B cell (primary cell): ENCODE results near the gene ZFR2. TPM values are rescaled to one million over a fixed set of nuclear protein-coding genes. Genes with fewer than 3 reads are reported as not detected.

Experiments used
- ATAC-seq: fragments of 200-7000 bp; cut with Tn5 transposase; one replicate; pipeline ENCODE4 v1.10.0; 2021; ENCODE audit warnings: low read depth, mild to moderate bottlenecking, moderate number of reproducible peaks, moderate library complexity
- CTCF ChIA-PET: fragments of 350-600 bp; sonication (Branson Sonifier 250); formaldehyde crosslinking; loops from one replicate; lab custom pipeline; 2021; ENCODE audit warnings: antibody characterized with exemption, inconsistent platforms; lab: Charles Lee
- POLR2A ChIA-PET: fragments of 350-600 bp; sonication (Branson Sonifier 250); formaldehyde crosslinking; loops from one replicate; lab custom pipeline; 2021; ENCODE audit warnings: antibody characterized with exemption; lab: Charles Lee
- DNase-seq: peaks from one replicate; pipeline ENCODE4 v3.0.0; 2013
- H2AFZ ChIP-seq: 2 replicates; pipeline ENCODE4 v1.6.1; 2012; ENCODE audit warnings: mild to moderate bottlenecking, low read depth, low read length; ENCODE audit not compliant: insufficient read depth, poor library complexity, severe bottlenecking
- H3K27ac ChIP-seq, 2 donors: 1 replicate in 1 of 2; 2 replicates in 1 of 2; pipeline ENCODE4 v1.5.1; 2012 to 2013; ENCODE audit warnings: low read length in 2 of 2, mild to moderate bottlenecking in 2 of 2, moderate library complexity in 1 of 2
- H3K27me3 ChIP-seq, 4 experiments: fragments of 200-600 bp in 1 of 4; sonication (generic) in 1 of 4; replicated peaks in 1 of 4; 1 replicate in 2 of 4; 2 replicates in 2 of 4; pipeline versions ENCODE4 v1.6.1 to v1.7.0; 2013 to 2016; ENCODE audit warnings: low read length in 3 of 4, mild to moderate bottlenecking in 2 of 4, mixed read lengths in 1 of 4, moderate library complexity in 1 of 4; ENCODE audit not compliant: insufficient read depth in 4 of 4, control insufficient read depth in 3 of 4; ENCODE audit errors: control extremely low read depth in 1 of 4
- H3K36me3 ChIP-seq, 2 experiments: replicated peaks in 1 of 2; 1 replicate in 1 of 2; 2 replicates in 1 of 2; pipeline versions ENCODE4 v1.6.1 to v1.7.1; 2013; ENCODE audit warnings: low read length in 1 of 2; ENCODE audit not compliant: insufficient read depth in 2 of 2, control insufficient read depth in 1 of 2; ENCODE audit errors: control extremely low read depth in 1 of 2, extremely low read depth in 1 of 2
- H3K4me1 ChIP-seq, 2 donors: fragments of 200-600 bp in 1 of 2; sonication (generic) in 1 of 2; 1 replicate in 1 of 2; 2 replicates in 1 of 2; pipeline versions ENCODE4 v1.5.1 to v1.6.1; 2013 to 2017; ENCODE audit warnings: low read length in 2 of 2; ENCODE audit not compliant: control insufficient read depth in 2 of 2, insufficient read depth in 2 of 2
- H3K4me2 ChIP-seq: replicated peaks from 2 replicates; pipeline ENCODE3; 2012; ENCODE audit warnings: mild to moderate bottlenecking, low read depth, low read length; ENCODE audit not compliant: poor library complexity, severe bottlenecking
- H3K4me3 ChIP-seq, 5 experiments: fragments of 200-600 bp in 1 of 5; sonication (generic) in 1 of 5; 1 replicate in 3 of 5; 2 replicates in 2 of 5; pipeline versions ENCODE4 v1.5.1 to v1.7.0; 2011 to 2016; ENCODE audit warnings: low read length in 4 of 5, mild to moderate bottlenecking in 4 of 5, low read depth in 2 of 5, control low read depth in 1 of 5, moderate library complexity in 1 of 5; ENCODE audit not compliant: insufficient read depth in 1 of 5; ENCODE audit errors: control extremely low read depth in 1 of 5, extremely low read depth in 1 of 5
- H3K79me2 ChIP-seq: fragments of 200-600 bp; sonication (generic); one replicate; pipeline ENCODE4 v1.6.0; 2016; ENCODE audit warnings: low read length; ENCODE audit not compliant: control insufficient read depth, insufficient read depth
- H3K9ac ChIP-seq: fragments of 200-600 bp; sonication (generic); 2 replicates; pipeline ENCODE4 v1.6.1; 2017; ENCODE audit warnings: mild to moderate bottlenecking, low read length, moderate library complexity
- H3K9me3 ChIP-seq, 3 donors: one replicate each; pipeline versions ENCODE4 v1.6.1 to v1.7.1; 2013; ENCODE audit warnings: low read length in 2 of 3; ENCODE audit not compliant: control insufficient read depth in 2 of 3, insufficient read depth in 1 of 3; ENCODE audit errors: control extremely low read depth in 1 of 3
- H4K20me1 ChIP-seq: 2 replicates; pipeline ENCODE4 v1.6.0; 2012; ENCODE audit warnings: mild to moderate bottlenecking, low read length; ENCODE audit not compliant: insufficient read depth, control insufficient read depth, poor library complexity, severe bottlenecking
- H3K27ac Mint-ChIP-seq: one replicate; pipeline ENCODE4 v1.8.0; 2021; ENCODE audit warnings: mixed read lengths
- H3K27me3 Mint-ChIP-seq: one replicate; pipeline ENCODE4 v1.8.0; 2021; ENCODE audit warnings: mixed read lengths
- H3K4me1 Mint-ChIP-seq: one replicate; pipeline ENCODE4 v1.8.0; 2021; ENCODE audit warnings: mixed read lengths
- H3K4me3 Mint-ChIP-seq: one replicate; pipeline ENCODE4 v1.8.0; 2021; ENCODE audit warnings: mixed read lengths
- H3K9me3 Mint-ChIP-seq: one replicate; pipeline ENCODE4 v1.8.0; 2022; ENCODE audit warnings: mixed read lengths; ENCODE audit not compliant: insufficient read depth
- CTCF ChIP-seq: fragments of 200-600 bp; IDR thresholded peaks from one replicate; pipeline ENCODE4 v1.8.0; 2022; ENCODE audit warnings: antibody characterized with exemption, mild to moderate bottlenecking
- EZH2 ChIP-seq: IDR thresholded peaks from 2 replicates; pipeline ENCODE4 v1.6.1; 2012; ENCODE audit warnings: borderline replicate concordance, low read depth, mild to moderate bottlenecking, moderate library complexity, low read length; ENCODE audit not compliant: insufficient read depth, poor library complexity, severe bottlenecking
- WGBS: methylation state at CpG from one replicate; pipeline ENCODE4 v1.1.5; 2013; ENCODE audit warnings: missing lambda C conversion rate; ENCODE audit not compliant: insufficient coverage; 5-methylcytosine and 5-hydroxymethylcytosine counted together
- intact Hi-C: fragments of 100-400 bp; cut with micrococcal nuclease; formaldehyde crosslinking; loops from one replicate; pipeline ENCODE4 v1.10.0; 2022
- polyA plus RNA-seq: library from polyadenylated mRNA; depleted of rRNA; stranded (reverse); fragments of >200 nt; gene quantifications from 2 replicates; pipeline ENCODE4 v1.2.3, GENCODE V29; 2012
- total RNA-seq, 2 donors: library from RNA; stranded (reverse); fragments of 120-200 nt in 1 of 2; gene quantifications; 1 replicate in 1 of 2; 2 replicates in 1 of 2; pipeline versions ENCODE4 v1.2.3 to v1.2.4, GENCODE V29; 2013 to 2022

Gene ZFR2
- total and polyA plus RNA-seq, 2 donors (not counting 1 experiment from before 2014, with no cell fraction given): 0.36 to 0.39 TPM

- H3K4me3 ChIP-seq: no peak overlapping the region
- no peak overlapping the region for H3K4me3 Mint-ChIP-seq
- ChIA-PET CTCF (interaction anchor here (1.0 kb wide), 1 partner anchor 44 kb away, joined by 3 read pairs; no protein-coding TSS in a partner anchor), POLR2A (no interaction called here)
- peaks cover 2% of the 10 kb centered on the region for H3K9me3 Mint-ChIP-seq
- peaks cover 12% of the 10 kb centered on the region for H3K4me1 Mint-ChIP-seq
- H3K9ac ChIP-seq: no peak overlapping the region
- WGBS: 96% methylated on average over 2 of the region's 6 CpGs
- no peaks in the 10 kb centered on the region for H3K27me3 ChIP-seq
- no peak overlapping the region for H3K27ac ChIP-seq
- intact Hi-C loops: no loop called here
- ATAC-seq (no peak), DNase-seq (no peak)
- H3K4me1 ChIP-seq: peaks cover 0 to 8% of the 10 kb centered on the region in 2 donors
- no peaks in the 10 kb centered on the region for H3K36me3 ChIP-seq
- H3K27me3 Mint-ChIP-seq: peaks cover 3% of the 10 kb centered on the region
- H2AFZ ChIP-seq: no peak overlapping the region
- peaks cover 0 to 18% (median 5%) of the 10 kb centered on the region in 3 donors for H3K9me3 ChIP-seq
- H3K4me2 ChIP-seq: no peak overlapping the region
- TF ChIP-seq EZH2 (no peak), CTCF (no peak)
- H4K20me1 ChIP-seq: no peaks in the 10 kb centered on the region
- no peak overlapping the region for H3K27ac Mint-ChIP-seq
- H3K79me2 ChIP-seq: no peaks in the 10 kb centered on the region
These were observed 18.4 kb downstream of the ZFR2 start for GRCh38 chr19:3850320-3850972.

- TF ChIP-seq EZH2 (no peak), CTCF (no peak)
- Histone ChIP-seq H3K36me3 (no peaks in the 10 kb centered on the region), H3K4me3 (no peak overlapping the region), H4K20me1 (no peaks in the 10 kb centered on the region), H3K9me3 (peaks cover 0 to 17% (median 5%) of the 10 kb centered on the region in 3 donors), H3K79me2 (no peaks in the 10 kb centered on the region), H3K4me2 (no peak overlapping the region), H3K27ac (no peak overlapping the region), H3K27me3 (no peaks in the 10 kb centered on the region), H3K4me1 (peaks cover 0 to 8% of the 10 kb centered on the region in 2 donors), H2AFZ (no peak overlapping the region), H3K9ac (no peak overlapping the region)
- peaks cover 3% of the 10 kb centered on the region for H3K27me3 Mint-ChIP-seq
- ChIA-PET CTCF (interaction anchor here (1.0 to 1.4 kb wide), 2 partner anchors 8 to 45 kb away, joined by 3 to 6 read pairs; no protein-coding TSS in a partner anchor), POLR2A (interaction anchor here (0.6 kb wide), 1 partner anchor 93 kb away, joined by 3 read pairs; no protein-coding TSS in a partner anchor)
- intact Hi-C loops: no loop called here
- DNase-seq (no peak), ATAC-seq (no peak)
- peaks cover 2% of the 10 kb centered on the region for H3K9me3 Mint-ChIP-seq
- WGBS: 90% methylated on average over 12 of the region's 12 CpGs
- peaks cover 10% of the 10 kb centered on the region for H3K4me1 Mint-ChIP-seq
- H3K27ac Mint-ChIP-seq: no peak overlapping the region
- H3K4me3 Mint-ChIP-seq: no peak overlapping the region
These were observed 19.1 kb downstream of the ZFR2 start for GRCh38 chr19:3849787-3850186.
